DOHH2 (cell line): ENCODE results near the gene KCNA3.

Source experiments
- EZH2phosphoT487 ChIP-seq: fragments of 200-600 bp; sonication (generic); IDR thresholded peaks from 2 replicates; pipeline ENCODE4 v1.6.1; 2017; ENCODE audit warnings: borderline replicate concordance, mild to moderate bottlenecking, antibody characterized with exemption, low read length, moderate library complexity, mixed read lengths
- TF ChIP-seq, protein P1 (sequence below): fragments of 200-600 bp; sonication (generic); IDR thresholded peaks from one replicate; pipeline ENCODE4 v1.5.1; 2014; ENCODE audit warnings: antibody characterized with exemption, mild to moderate bottlenecking, low read depth, low read length; ENCODE audit not compliant: poor library complexity, severe bottlenecking

DNA sequence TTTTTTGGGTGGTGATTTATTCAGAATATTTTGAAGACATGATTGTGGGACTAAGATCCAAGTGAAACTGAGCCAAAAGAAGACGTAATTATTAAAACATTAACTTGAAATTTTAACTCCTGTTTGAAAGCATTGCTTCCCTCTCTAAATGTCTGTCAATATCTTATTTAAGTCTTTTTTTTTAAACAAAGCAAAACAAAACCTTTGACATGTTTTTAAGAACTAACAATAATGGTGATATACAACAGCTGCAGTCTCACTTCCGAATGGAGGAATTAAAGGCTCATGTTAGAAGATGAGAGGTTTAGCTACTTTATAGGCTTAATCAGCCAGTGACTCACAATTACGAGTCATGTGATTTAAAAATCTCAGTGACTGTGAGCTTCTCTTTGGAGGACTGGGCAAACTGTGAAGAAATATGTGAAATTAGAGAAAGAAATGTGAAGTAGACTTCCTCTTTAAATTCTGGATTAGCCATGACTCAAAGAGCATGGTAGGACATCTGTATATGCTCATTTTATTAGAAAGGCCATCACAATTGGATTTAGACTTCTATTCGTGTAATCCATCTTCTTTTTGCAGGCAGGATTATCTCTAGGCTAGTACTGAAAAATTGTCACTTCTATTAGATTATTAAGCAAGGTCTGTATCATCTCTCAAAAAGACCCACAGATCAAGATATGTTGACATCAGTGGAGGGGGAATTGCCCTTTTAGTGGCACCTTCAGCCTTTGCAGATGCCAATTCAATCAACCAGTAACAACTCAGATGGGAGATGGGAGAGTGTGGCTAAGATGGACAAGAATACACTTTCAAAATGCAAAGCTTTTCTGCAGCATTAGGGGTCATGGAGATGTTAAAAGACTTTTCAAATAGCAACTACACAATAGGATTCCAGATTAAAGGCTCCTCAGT lies 28.7 kb downstream of the KCNA3 start:
- TF ChIP-seq, protein P1, sequence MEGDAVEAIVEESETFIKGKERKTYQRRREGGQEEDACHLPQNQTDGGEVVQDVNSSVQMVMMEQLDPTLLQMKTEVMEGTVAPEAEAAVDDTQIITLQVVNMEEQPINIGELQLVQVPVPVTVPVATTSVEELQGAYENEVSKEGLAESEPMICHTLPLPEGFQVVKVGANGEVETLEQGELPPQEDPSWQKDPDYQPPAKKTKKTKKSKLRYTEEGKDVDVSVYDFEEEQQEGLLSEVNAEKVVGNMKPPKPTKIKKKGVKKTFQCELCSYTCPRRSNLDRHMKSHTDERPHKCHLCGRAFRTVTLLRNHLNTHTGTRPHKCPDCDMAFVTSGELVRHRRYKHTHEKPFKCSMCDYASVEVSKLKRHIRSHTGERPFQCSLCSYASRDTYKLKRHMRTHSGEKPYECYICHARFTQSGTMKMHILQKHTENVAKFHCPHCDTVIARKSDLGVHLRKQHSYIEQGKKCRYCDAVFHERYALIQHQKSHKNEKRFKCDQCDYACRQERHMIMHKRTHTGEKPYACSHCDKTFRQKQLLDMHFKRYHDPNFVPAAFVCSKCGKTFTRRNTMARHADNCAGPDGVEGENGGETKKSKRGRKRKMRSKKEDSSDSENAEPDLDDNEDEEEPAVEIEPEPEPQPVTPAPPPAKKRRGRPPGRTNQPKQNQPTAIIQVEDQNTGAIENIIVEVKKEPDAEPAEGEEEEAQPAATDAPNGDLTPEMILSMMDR, result no peak
- TF ChIP-seq EZH2phosphoT487, result no peak
